Smooth muscle cell (in vitro differentiated cells): ENCODE results near the gene HAUS7. TPM values are rescaled to one million over a fixed set of nuclear protein-coding genes. Genes with fewer than 3 reads are reported as not detected.

ENCODE experiments used
- DNase-seq: peaks from one replicate; lab custom pipeline; 2025; ENCODE audit not compliant: unreplicated experiment; lab: John Stamatoyannopoulos, UW
- H2AFZ ChIP-seq: fragments of 200-600 bp; sonication (generic); 2 replicates; pipeline ENCODE4 v1.6.0; 2016; ENCODE audit warnings: antibody characterized with exemption, low read depth, mild to moderate bottlenecking
- H3F3A ChIP-seq: fragments of 200-600 bp; sonication (generic); 2 replicates; pipeline ENCODE4 v1.6.0; 2017; ENCODE audit warnings: antibody characterized with exemption, low read depth
- H3K27ac ChIP-seq: fragments of 200-600 bp; sonication (generic); 2 replicates; pipeline ENCODE4 v1.5.1; 2016; ENCODE audit warnings: low read depth, mild to moderate bottlenecking
- H3K27me3 ChIP-seq: fragments of 200-600 bp; sonication (generic); 2 replicates; pipeline ENCODE4 v1.6.1; 2016; ENCODE audit warnings: low read depth, mild to moderate bottlenecking
- H3K36me3 ChIP-seq: fragments of 200-600 bp; sonication (generic); 2 replicates; pipeline ENCODE4 v1.5.1; 2016; ENCODE audit warnings: low read depth
- H3K4me1 ChIP-seq: fragments of 200-600 bp; sonication (generic); 2 replicates; pipeline ENCODE4 v1.5.1; 2016; ENCODE audit warnings: low read depth
- H3K4me2 ChIP-seq: fragments of 200-600 bp; sonication (generic); 2 replicates; pipeline ENCODE4 v1.6.0; 2016; ENCODE audit warnings: mild to moderate bottlenecking
- H3K4me3 ChIP-seq: fragments of 200-600 bp; sonication (generic); 2 replicates; pipeline ENCODE4 v1.5.1; 2016; ENCODE audit warnings: mild to moderate bottlenecking
- H3K79me2 ChIP-seq: fragments of 200-600 bp; sonication (generic); 2 replicates; pipeline ENCODE4 v1.6.0; 2016; ENCODE audit warnings: low read depth, mild to moderate bottlenecking
- H3K9ac ChIP-seq: fragments of 200-600 bp; sonication (generic); 2 replicates; pipeline ENCODE4 v1.6.0; 2016; ENCODE audit warnings: low read depth
- H3K9me3 ChIP-seq: fragments of 200-600 bp; sonication (generic); replicated peaks from 2 replicates; pipeline ENCODE4 v1.5.1; 2016; ENCODE audit warnings: low read depth
- H4K20me1 ChIP-seq: fragments of 200-600 bp; sonication (generic); 2 replicates; pipeline ENCODE4 v1.6.0; 2016; ENCODE audit warnings: low read depth
- whole genome bisulfite sequencing: methylation state at CpG from one replicate; pipeline ENCODE4 v1.1.7; 2016; ENCODE audit warnings: low lambda C conversion rate; 5-methylcytosine and 5-hydroxymethylcytosine counted together
- polyA plus RNA-seq: library from polyadenylated mRNA; unstranded; fragments of >200 nt; fragmentation: Nextera tagmentation; extraction: Ambion mirVana; gene quantifications from 2 replicates; pipeline ENCODE4 v1.2.1, GENCODE V29; 2016
- total RNA-seq: library from RNA; depleted of rRNA; stranded (reverse); fragments of >200 nt; gene quantifications from 2 replicates; pipeline ENCODE4 v1.2.3, GENCODE V29; 2014
- TF ChIP-seq, protein P1 (sequence below): fragments of 200-600 bp; sonication (generic); IDR thresholded peaks from 2 replicates; pipeline ENCODE4 v1.5.1; 2017; ENCODE audit warnings: borderline replicate concordance, mild to moderate bottlenecking, antibody characterized with exemption; ENCODE audit not compliant: insufficient read depth, poor library complexity, severe bottlenecking

The HAUS7 gene
- total and polyA plus RNA-seq, 2 experiments from 2014 or later = 18.5 to 27.4 TPM

DNA sequence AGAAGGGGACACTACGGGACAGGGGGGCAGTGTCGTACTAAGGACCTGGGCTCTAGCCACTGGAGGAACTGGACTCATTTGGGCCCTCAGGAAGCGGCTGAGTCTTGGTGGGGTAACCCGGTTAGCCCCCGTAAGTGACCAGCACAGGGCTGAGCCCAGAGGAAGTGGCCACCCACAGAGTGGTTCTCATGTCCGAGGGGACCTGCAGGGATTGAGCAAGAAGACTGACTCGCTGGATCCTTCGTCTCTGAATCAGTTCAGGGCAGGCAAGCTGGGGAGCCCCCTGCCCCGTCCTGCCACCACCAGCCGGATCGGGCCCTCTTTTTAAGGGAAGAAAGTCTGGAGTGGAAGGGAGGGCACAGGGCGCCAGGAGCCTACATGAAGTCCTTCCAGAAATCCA is 23.7 kb upstream of the HAUS7 start:
- peaks cover 5% of the 10 kb centered on the region for H3K4me1 ChIP-seq
- no peaks in the 10 kb centered on the region for H3K36me3 ChIP-seq
- WGBS = 65% methylated on average over 12 of the region's 12 CpGs
- peak overlapping the region; percentile 63 for H3K27ac ChIP-seq
- TF ChIP-seq, protein P1, sequence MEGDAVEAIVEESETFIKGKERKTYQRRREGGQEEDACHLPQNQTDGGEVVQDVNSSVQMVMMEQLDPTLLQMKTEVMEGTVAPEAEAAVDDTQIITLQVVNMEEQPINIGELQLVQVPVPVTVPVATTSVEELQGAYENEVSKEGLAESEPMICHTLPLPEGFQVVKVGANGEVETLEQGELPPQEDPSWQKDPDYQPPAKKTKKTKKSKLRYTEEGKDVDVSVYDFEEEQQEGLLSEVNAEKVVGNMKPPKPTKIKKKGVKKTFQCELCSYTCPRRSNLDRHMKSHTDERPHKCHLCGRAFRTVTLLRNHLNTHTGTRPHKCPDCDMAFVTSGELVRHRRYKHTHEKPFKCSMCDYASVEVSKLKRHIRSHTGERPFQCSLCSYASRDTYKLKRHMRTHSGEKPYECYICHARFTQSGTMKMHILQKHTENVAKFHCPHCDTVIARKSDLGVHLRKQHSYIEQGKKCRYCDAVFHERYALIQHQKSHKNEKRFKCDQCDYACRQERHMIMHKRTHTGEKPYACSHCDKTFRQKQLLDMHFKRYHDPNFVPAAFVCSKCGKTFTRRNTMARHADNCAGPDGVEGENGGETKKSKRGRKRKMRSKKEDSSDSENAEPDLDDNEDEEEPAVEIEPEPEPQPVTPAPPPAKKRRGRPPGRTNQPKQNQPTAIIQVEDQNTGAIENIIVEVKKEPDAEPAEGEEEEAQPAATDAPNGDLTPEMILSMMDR = no peak
- H3K79me2 ChIP-seq = peaks cover 32% of the 10 kb centered on the region
- no peak for DNase-seq
- H3K27me3 ChIP-seq = no peaks in the 10 kb centered on the region
- H3K9ac ChIP-seq = no peak overlapping the region
- H2AFZ ChIP-seq = no peak overlapping the region
- peak overlapping the region; percentile 87 for H3K4me2 ChIP-seq
- peaks cover 27% of the 10 kb centered on the region for H4K20me1 ChIP-seq
- no peaks in the 10 kb centered on the region for H3F3A ChIP-seq
- no peaks in the 10 kb centered on the region for H3K9me3 ChIP-seq
- no peak overlapping the region for H3K4me3 ChIP-seq

DNA sequence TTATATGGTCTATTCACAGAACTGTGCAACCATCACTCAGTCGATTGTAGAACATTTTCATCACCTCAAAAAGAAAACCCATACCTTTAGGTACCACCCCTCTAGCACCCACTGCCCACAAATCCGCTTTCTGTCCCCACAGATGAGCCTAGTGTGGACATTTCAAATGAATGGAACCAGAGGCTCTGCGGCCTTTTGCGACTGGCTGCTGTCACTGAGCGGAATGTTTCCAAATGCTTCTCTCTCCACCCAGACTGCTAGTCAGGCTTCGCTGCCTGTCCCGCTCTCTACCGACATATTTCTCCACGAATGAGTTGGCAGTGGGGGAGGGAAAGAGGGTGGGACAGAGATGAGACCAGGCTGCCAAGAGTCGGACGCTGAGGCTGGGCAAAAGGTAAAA is 22.7 kb upstream of the HAUS7 start:
- peak overlapping the region; percentile 63 for H3K27ac ChIP-seq
- no peaks in the 10 kb centered on the region for H3K9me3 ChIP-seq
- H3K9ac ChIP-seq = no peak overlapping the region
- peaks cover 23% of the 10 kb centered on the region for H3K79me2 ChIP-seq
- no peaks in the 10 kb centered on the region for H3K27me3 ChIP-seq
- no peak overlapping the region for H3K4me3 ChIP-seq
- H3K36me3 ChIP-seq = no peaks in the 10 kb centered on the region
- WGBS = 69% methylated on average over 11 of the region's 11 CpGs
- DNase-seq = no peak
- TF ChIP-seq, protein P1 = no peak
- peaks cover 18% of the 10 kb centered on the region for H4K20me1 ChIP-seq
- H2AFZ ChIP-seq = no peak overlapping the region
- peaks cover 5% of the 10 kb centered on the region for H3K4me1 ChIP-seq
- H3F3A ChIP-seq = no peaks in the 10 kb centered on the region
- no peak overlapping the region for H3K4me2 ChIP-seq

DNA sequence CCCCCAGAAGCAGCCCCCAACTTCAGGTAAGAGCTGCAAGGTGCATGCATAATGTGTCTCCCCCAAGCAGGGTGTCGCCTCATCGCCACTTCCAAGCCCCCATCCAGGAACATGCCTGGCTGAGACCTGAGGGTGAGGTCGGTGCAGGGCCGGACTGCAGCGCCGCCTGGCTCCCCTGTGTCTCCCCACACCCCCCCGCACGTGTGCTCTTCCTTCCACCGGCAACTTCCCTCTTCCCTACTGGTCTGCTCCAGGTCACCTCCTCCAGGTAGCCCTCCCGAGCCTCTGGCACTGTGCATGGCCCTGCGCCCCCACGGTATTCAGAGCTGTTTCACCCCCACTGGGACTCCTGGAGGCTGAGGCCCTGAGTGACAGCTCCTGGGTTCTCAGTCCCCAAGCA is 22.2 kb upstream of the HAUS7 start:
- H3K9me3 ChIP-seq = no peaks in the 10 kb centered on the region
- H3K4me3 ChIP-seq = no peak overlapping the region
- H2AFZ ChIP-seq = no peak overlapping the region
- no peaks in the 10 kb centered on the region for H3F3A ChIP-seq
- peaks cover 18% of the 10 kb centered on the region for H3K79me2 ChIP-seq
- TF ChIP-seq, protein P1 = no peak
- no peaks in the 10 kb centered on the region for H3K27me3 ChIP-seq
- H3K4me2 ChIP-seq = no peak overlapping the region
- no peak for DNase-seq
- H3K4me1 ChIP-seq = peaks cover 5% of the 10 kb centered on the region
- no peaks in the 10 kb centered on the region for H3K36me3 ChIP-seq
- 83% methylated on average over 12 of the region's 12 CpGs for WGBS
- peaks cover 12% of the 10 kb centered on the region for H4K20me1 ChIP-seq
- H3K9ac ChIP-seq = no peak overlapping the region
- H3K27ac ChIP-seq = no peak overlapping the region

DNA sequence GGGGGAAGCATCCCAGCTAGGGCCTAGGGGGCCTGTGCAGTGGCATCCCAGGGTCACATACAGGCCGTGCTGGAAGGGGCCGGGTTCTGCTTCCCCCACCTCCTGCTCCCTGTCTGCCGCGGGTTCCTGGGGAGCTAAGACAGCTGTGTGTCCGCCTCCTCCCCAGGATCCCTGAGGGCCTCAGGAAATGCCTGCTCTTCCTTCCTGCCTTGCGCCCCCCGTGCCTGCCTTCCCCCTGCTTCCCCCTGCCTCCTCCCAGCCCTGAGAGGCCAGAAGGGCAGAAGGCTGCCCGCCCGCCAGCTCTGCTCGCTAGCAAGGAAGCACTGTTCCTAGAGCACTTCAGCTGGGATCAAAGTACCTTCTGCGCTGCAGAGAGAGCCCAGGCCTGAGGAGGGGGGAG is 21.5 kb upstream of the HAUS7 start:
- H3K9me3 ChIP-seq = no peaks in the 10 kb centered on the region
- H3K4me3 ChIP-seq = no peak overlapping the region
- H3K27ac ChIP-seq = peak overlapping the region; percentile 31
- no peaks in the 10 kb centered on the region for H3K36me3 ChIP-seq
- no peak overlapping the region for H3K9ac ChIP-seq
- H3K4me2 ChIP-seq = peak overlapping the region; percentile 17
- 57% methylated on average over 9 of the region's 11 CpGs for whole genome bisulfite sequencing
- H3F3A ChIP-seq = no peaks in the 10 kb centered on the region
- H4K20me1 ChIP-seq = peaks cover 12% of the 10 kb centered on the region
- TF ChIP-seq, protein P1 = no peak
- H3K79me2 ChIP-seq = peaks cover 18% of the 10 kb centered on the region
- peaks cover 5% of the 10 kb centered on the region for H3K4me1 ChIP-seq
- no peak overlapping the region for H2AFZ ChIP-seq
- no peak for DNase-seq
- no peaks in the 10 kb centered on the region for H3K27me3 ChIP-seq
